PC-3 (cell line): ENCODE results near the gene SEPTIN8. TPM values are rescaled to one million over a fixed set of nuclear protein-coding genes. Genes with fewer than 3 reads are reported as not detected.

ENCODE experiments used
- ATAC-seq: fragments of 200-7000 bp; cut with Tn5 transposase; 2 replicates; pipeline ENCODE4 v1.9.1; 2020; ENCODE audit warnings: mild to moderate bottlenecking, moderate library complexity
- BruUV-seq: library from RNA; stranded (reverse); fragments of 400-500 nt; replicated peaks from 2 replicates; lab custom pipeline; 2021; lab: Mats Ljungman, UMichigan
- CTCF ChIA-PET: fragments of 300-600 bp; sonication (Branson Sonifier 250); formaldehyde crosslinking; loops from one replicate; lab custom pipeline; 2022; ENCODE audit warnings: antibody characterized with exemption; lab: Charles Lee
- POLR2A ChIA-PET: fragments of 300-600 bp; sonication (Branson Sonifier 250); formaldehyde crosslinking; loops from one replicate; lab custom pipeline; 2022; ENCODE audit warnings: antibody characterized with exemption; ENCODE audit not compliant: unreplicated experiment; lab: Charles Lee
- DNase-seq: peaks from one replicate; pipeline ENCODE4 v3.0.0-alpha.2; 2015
- H2AFZ ChIP-seq: fragments of 300-600 bp; sonication (generic); 2 replicates; pipeline ENCODE4 v1.6.0; 2016; ENCODE audit warnings: antibody characterized with exemption, low read length
- H3F3A ChIP-seq: fragments of 300-600 bp; sonication (generic); one replicate; pipeline ENCODE4 v1.6.0; 2017; ENCODE audit warnings: antibody characterized with exemption, low read length, control low read depth, mild to moderate bottlenecking; ENCODE audit not compliant: unreplicated experiment
- H3K27ac ChIP-seq: fragments of 300-600 bp; sonication (generic); 2 replicates; pipeline ENCODE4 v1.5.1; 2016; ENCODE audit warnings: mild to moderate bottlenecking, low read length
- H3K27me3 ChIP-seq: fragments of 300-600 bp; sonication (generic); 2 replicates; pipeline ENCODE4 v1.6.1; 2016; ENCODE audit warnings: low read length, mixed read lengths
- H3K36me3 ChIP-seq: fragments of 300-600 bp; sonication (generic); 2 replicates; pipeline ENCODE4 v1.6.1; 2016; ENCODE audit warnings: low read depth, mixed run types, low read length, mixed read lengths
- H3K4me1 ChIP-seq: fragments of 300-600 bp; sonication (generic); 2 replicates; pipeline ENCODE4 v1.5.1; 2016; ENCODE audit warnings: low read length; ENCODE audit not compliant: insufficient read depth
- H3K4me2 ChIP-seq: fragments of 300-600 bp; sonication (generic); 2 replicates; pipeline ENCODE4 v1.6.0; 2016; ENCODE audit warnings: low read length
- H3K4me3 ChIP-seq: fragments of 300-600 bp; sonication (generic); 2 replicates; pipeline ENCODE4 v1.5.1; 2016; ENCODE audit warnings: mild to moderate bottlenecking, low read length, mixed read lengths
- H3K79me2 ChIP-seq: fragments of 300-600 bp; sonication (generic); 2 replicates; pipeline ENCODE4 v1.6.1; 2017; ENCODE audit warnings: low read length, mixed read lengths
- H3K9ac ChIP-seq: fragments of 300-600 bp; sonication (generic); 2 replicates; pipeline ENCODE4 v1.6.0; 2016; ENCODE audit warnings: mild to moderate bottlenecking, low read length
- H3K9me2 ChIP-seq: fragments of 300-600 bp; sonication (generic); replicated peaks from 2 replicates; pipeline ENCODE4 v1.6.1; 2016; ENCODE audit warnings: mixed run types, low read length, mixed read lengths
- H3K9me3 ChIP-seq: fragments of 300-600 bp; sonication (generic); 2 replicates; pipeline ENCODE4 v1.6.1; 2016; ENCODE audit warnings: low read length, mixed read lengths
- H4K20me1 ChIP-seq: fragments of 300-600 bp; sonication (generic); 2 replicates; pipeline ENCODE4 v1.6.1; 2016; ENCODE audit warnings: low read length, mixed read lengths
- EZH2 ChIP-seq: fragments of 300-600 bp; sonication (generic); IDR thresholded peaks from one replicate; pipeline ENCODE4 v1.6.1; 2017; ENCODE audit warnings: antibody characterized with exemption, mild to moderate bottlenecking, low read length; ENCODE audit not compliant: unreplicated experiment
- EZH2phosphoT487 ChIP-seq: fragments of 300-600 bp; sonication (generic); IDR thresholded peaks from 2 replicates; pipeline ENCODE4 v1.6.1; 2018; ENCODE audit warnings: mild to moderate bottlenecking, antibody characterized with exemption, low read length, borderline replicate concordance
- intact Hi-C: fragments of 100-400 bp; cut with micrococcal nuclease; formaldehyde crosslinking; loops from 2 replicates; pipeline ENCODE4 v1.9.0; 2023
- total RNA-seq: library from RNA; depleted of rRNA; stranded (reverse); fragments of >200 nt; gene quantifications from 2 replicates; pipeline ENCODE4 v1.2.3, GENCODE V29; 2014
- TF ChIP-seq, protein P1 (sequence below): fragments of 300-600 bp; sonication (generic); conservative IDR thresholded peaks from 2 replicates; pipeline ENCODE4 v1.5.1; 2017; ENCODE audit warnings: antibody characterized with exemption, low read depth, mild to moderate bottlenecking, low read length

SEPTIN8 gene
- total RNA-seq, 1 experiment from 2014 or later: 21.9 TPM

DNA sequence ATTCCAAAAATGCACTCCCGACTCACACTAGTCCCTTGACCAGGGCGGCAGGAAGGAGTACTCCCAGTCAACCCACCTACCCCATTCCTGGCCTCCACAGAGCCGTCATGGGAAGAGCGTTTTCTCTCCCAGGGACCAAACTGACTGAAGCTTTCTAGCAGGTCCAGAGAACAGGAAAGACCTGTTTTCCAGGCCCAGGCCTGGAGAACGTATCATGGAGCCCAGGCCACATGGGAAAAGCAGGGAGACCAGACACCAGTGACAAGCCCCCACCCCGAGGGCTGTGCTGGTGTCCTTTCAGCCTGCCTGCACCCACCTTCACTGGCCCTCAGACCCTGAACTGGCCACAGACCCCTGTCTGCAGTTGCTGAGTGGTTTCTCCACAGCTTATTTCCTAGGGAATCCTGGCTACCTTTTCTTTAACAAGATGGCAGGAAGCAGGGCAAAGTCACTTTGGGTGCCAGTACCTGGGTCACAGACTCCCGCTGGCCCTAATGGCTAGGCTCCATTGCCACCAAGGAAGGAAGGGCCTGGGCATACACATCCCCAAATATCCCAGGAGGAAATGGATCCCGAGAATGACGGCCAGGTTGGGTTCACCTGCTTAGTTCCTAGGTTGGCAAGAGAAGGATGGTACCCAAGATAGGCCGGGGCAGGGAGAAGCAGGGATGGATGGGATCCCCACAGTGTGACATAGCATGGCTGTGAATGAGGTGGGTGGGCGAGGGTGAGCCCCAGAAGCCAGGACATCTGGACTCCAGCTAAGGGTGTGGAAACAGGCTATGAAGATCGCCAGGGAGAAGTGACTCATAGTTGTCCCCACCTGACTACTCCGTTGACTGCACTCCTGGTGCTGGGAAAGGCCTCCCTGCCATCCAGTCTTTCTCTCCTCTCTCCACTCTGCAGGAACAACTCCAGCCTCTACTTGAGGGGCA, 17.7 kb downstream of the SEPTIN8 start:
- no peak for ATAC-seq

DNA sequence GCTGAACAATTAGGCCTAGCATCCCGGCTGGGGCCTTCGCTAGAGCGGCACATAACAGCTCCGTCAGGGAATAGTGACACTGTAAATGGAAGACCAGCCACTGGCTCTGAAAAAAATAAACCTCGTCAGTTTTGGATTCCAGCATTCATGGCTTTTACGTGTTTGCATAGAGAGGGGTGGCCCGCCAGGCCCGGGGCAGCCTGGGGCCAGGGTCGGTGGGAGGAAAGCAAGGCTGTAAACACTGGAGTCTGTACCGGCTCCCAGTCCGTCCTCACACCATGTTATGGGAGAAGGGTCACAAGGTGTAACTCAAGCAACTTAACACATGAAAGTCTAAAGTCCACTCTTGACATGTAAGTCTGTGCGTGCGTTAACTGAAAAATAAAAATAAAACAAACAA, 18.6 kb downstream of the SEPTIN8 start:
- H3K79me2 ChIP-seq: no peaks in the 10 kb centered on the region
- DNase-seq (no peak), ATAC-seq (no peak)
- no peaks in the 10 kb centered on the region for H3K9me2 ChIP-seq
- CTCF ChIA-PET: interaction anchor here (0.6 kb wide), 1 partner anchor 291 kb away, joined by 4 read pairs; no protein-coding TSS in a partner anchor
- POLR2A ChIA-PET: no interaction called here
- H4K20me1 ChIP-seq: no peaks in the 10 kb centered on the region
- no peak overlapping the region for H3K9ac ChIP-seq
- H3K36me3 ChIP-seq: no peaks in the 10 kb centered on the region; the same call in 1 of the 2 replicates
- no peak for TF ChIP-seq EZH2phosphoT487
- TF ChIP-seq, protein P1, sequence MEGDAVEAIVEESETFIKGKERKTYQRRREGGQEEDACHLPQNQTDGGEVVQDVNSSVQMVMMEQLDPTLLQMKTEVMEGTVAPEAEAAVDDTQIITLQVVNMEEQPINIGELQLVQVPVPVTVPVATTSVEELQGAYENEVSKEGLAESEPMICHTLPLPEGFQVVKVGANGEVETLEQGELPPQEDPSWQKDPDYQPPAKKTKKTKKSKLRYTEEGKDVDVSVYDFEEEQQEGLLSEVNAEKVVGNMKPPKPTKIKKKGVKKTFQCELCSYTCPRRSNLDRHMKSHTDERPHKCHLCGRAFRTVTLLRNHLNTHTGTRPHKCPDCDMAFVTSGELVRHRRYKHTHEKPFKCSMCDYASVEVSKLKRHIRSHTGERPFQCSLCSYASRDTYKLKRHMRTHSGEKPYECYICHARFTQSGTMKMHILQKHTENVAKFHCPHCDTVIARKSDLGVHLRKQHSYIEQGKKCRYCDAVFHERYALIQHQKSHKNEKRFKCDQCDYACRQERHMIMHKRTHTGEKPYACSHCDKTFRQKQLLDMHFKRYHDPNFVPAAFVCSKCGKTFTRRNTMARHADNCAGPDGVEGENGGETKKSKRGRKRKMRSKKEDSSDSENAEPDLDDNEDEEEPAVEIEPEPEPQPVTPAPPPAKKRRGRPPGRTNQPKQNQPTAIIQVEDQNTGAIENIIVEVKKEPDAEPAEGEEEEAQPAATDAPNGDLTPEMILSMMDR: no peak
- BruUV-seq: no TSS peak
- H3K4me3 ChIP-seq: no peak overlapping the region
- H3K9me3 ChIP-seq: no peaks in the 10 kb centered on the region
- no peaks in the 10 kb centered on the region for H3K4me1 ChIP-seq
- no peaks in the 10 kb centered on the region for H3F3A ChIP-seq
- H2AFZ ChIP-seq: no peak overlapping the region
- H3K4me2 ChIP-seq: no peak overlapping the region
- H3K27ac ChIP-seq: no peak overlapping the region
- H3K27me3 ChIP-seq: no peaks in the 10 kb centered on the region
- intact Hi-C loops: loop anchor here (5.0 kb wide), 1 partner anchor 64 kb away; no protein-coding TSS in a partner anchor

More for the DNA sequence above, 17.7 kb downstream of the SEPTIN8 start:
- no peak overlapping the region for H3K4me2 ChIP-seq
- CTCF ChIA-PET: no interaction called here
- no peaks in the 10 kb centered on the region for H3K9me3 ChIP-seq
- H2AFZ ChIP-seq: no peak overlapping the region
- H3K4me1 ChIP-seq: no peaks in the 10 kb centered on the region
- no peaks in the 10 kb centered on the region; the same call in 1 of the 2 replicates for H3K36me3 ChIP-seq
- POLR2A ChIA-PET: no interaction called here
- H4K20me1 ChIP-seq: no peaks in the 10 kb centered on the region
- peak; percentile 23 for DNase-seq
- no peaks in the 10 kb centered on the region for H3F3A ChIP-seq
- no peak overlapping the region for H3K27ac ChIP-seq
- TF ChIP-seq, protein P1: no peak
- TF ChIP-seq EZH2 (no peak), EZH2phosphoT487 (no peak)
- H3K27me3 ChIP-seq: no peaks in the 10 kb centered on the region
- no peaks in the 10 kb centered on the region for H3K79me2 ChIP-seq
- no TSS peak for BruUV-seq
- no peak overlapping the region for H3K4me3 ChIP-seq
- H3K9ac ChIP-seq: no peak overlapping the region
- intact Hi-C loops: loop anchor here (5.0 kb wide), 1 partner anchor 63 kb away; no protein-coding TSS in a partner anchor
- no peaks in the 10 kb centered on the region for H3K9me2 ChIP-seq

DNA sequence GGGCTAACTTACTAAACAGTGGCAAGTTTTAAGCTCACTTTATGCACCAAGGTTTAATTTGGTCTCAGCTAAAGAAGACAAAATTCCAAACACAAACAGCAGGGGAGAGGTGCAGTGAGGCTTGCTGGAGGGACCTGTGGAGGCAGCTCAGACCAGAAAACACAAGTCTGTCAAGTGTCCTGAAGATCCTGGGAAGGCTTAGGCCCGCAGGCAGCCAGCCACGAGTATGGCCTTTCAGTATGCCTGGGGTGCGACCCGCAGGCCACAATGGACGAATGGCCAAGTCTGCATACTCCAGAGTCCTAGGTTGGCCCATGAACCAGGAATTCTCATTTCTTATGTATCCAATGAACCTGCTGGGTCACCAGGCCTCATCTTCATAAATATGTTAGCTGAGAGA, 20.5 kb downstream of the SEPTIN8 start:
- H2AFZ ChIP-seq: no peak overlapping the region
- BruUV-seq: no TSS peak
- POLR2A ChIA-PET: no interaction called here
- no peaks in the 10 kb centered on the region for H3K9me2 ChIP-seq
- no peaks in the 10 kb centered on the region for H3K27me3 ChIP-seq
- TF ChIP-seq EZH2 (no peak), EZH2phosphoT487 (no peak)
- TF ChIP-seq, protein P1: no peak
- no peak overlapping the region for H3K27ac ChIP-seq
- intact Hi-C loops: loop anchor here (5.0 kb wide), 1 partner anchor 66 kb away; no protein-coding TSS in a partner anchor
- H3K4me1 ChIP-seq: no peaks in the 10 kb centered on the region
- no peak overlapping the region for H3K9ac ChIP-seq
- no peaks in the 10 kb centered on the region for H3K36me3 ChIP-seq
- H3F3A ChIP-seq: no peaks in the 10 kb centered on the region
- H3K79me2 ChIP-seq: no peaks in the 10 kb centered on the region
- H3K4me3 ChIP-seq: no peak overlapping the region
- CTCF ChIA-PET: interaction anchor here (0.7 kb wide), 1 partner anchor 64 kb away, joined by 8 read pairs; no protein-coding TSS in a partner anchor
- no peak overlapping the region for H3K4me2 ChIP-seq
- DNase-seq (no peak), ATAC-seq (no peak)
- no peaks in the 10 kb centered on the region for H4K20me1 ChIP-seq
- H3K9me3 ChIP-seq: no peaks in the 10 kb centered on the region
